HL-60 (cell line): ENCODE measurements around the gene USP40.

Source experiments
- GABPA ChIP-seq: IDR thresholded peaks from 2 replicates; pipeline ENCODE4 v1.6.1; 2012; ENCODE audit warnings: low read depth
- POLR2AphosphoS5 ChIP-seq: IDR thresholded peaks from 2 replicates; pipeline ENCODE4 v1.6.1; 2012; ENCODE audit warnings: low read depth
- REST ChIP-seq: IDR thresholded peaks from 2 replicates; pipeline ENCODE4 v1.6.1; 2012; ENCODE audit warnings: low read depth; ENCODE audit not compliant: insufficient replicate concordance
- TF ChIP-seq, protein P1 (sequence below): IDR thresholded peaks from one replicate; pipeline ENCODE4 v1.5.1; 2011; ENCODE audit warnings: low read length, control low read depth, inconsistent platforms; ENCODE audit not compliant: insufficient read depth

- TF ChIP-seq, protein P1, sequence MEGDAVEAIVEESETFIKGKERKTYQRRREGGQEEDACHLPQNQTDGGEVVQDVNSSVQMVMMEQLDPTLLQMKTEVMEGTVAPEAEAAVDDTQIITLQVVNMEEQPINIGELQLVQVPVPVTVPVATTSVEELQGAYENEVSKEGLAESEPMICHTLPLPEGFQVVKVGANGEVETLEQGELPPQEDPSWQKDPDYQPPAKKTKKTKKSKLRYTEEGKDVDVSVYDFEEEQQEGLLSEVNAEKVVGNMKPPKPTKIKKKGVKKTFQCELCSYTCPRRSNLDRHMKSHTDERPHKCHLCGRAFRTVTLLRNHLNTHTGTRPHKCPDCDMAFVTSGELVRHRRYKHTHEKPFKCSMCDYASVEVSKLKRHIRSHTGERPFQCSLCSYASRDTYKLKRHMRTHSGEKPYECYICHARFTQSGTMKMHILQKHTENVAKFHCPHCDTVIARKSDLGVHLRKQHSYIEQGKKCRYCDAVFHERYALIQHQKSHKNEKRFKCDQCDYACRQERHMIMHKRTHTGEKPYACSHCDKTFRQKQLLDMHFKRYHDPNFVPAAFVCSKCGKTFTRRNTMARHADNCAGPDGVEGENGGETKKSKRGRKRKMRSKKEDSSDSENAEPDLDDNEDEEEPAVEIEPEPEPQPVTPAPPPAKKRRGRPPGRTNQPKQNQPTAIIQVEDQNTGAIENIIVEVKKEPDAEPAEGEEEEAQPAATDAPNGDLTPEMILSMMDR = no peak
- TF ChIP-seq REST = no peak
- TF ChIP-seq POLR2AphosphoS5 = no peak
- no peak for TF ChIP-seq GABPA
Measured at GRCh38 chr2:233489143-233489542, 77.4 kb downstream of the USP40 start.
